Epithelial cell of prostate (primary cell): ENCODE measurements around the gene DDC.
"Not testable (repeated sequence)": the region's sequence is repeated elsewhere in the genome, so short reads cannot be mapped to it uniquely, and the experiment has no call there.

Experiments
- DNase-seq: peaks from one replicate; pipeline ENCODE4 v3.0.0-alpha.2; 2011; ENCODE audit warnings: low read depth, low spot score
- H3K27ac ChIP-seq: fragments of 450-650 bp; 2 replicates; pipeline ENCODE4 v1.5.1; 2017; ENCODE audit warnings: mild to moderate bottlenecking

DDC gene

GRCh38 chr7:50590535-50590934 is 25.3 kb upstream of the DDC start:
- DNase-seq = no peak

DNA sequence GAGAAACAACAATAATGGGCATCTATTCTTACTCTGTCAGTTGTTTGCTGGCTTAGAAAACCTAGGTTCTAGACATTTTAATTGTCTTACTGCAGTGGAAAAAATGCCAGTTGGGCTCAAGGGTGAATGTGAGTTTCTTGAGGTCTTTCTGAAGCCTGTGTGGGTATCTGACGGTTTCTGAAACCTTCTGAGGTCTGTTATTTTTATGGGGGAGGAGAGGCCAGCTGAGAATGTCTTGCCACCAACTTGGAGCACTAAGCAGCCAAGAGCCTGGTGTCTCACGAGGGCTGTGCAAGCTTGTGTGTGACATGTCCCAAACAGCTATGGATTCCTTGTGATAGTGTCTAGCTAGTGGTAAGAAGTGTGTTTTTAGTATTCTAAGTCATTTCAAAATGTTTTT is 24.2 kb upstream of the DDC start:
- DNase-seq = no peak
- H3K27ac ChIP-seq = no peak overlapping the region

More at GRCh38 chr7:50590535-50590934, 25.3 kb upstream of the DDC start:
- no peak overlapping the region for H3K27ac ChIP-seq

DNA sequence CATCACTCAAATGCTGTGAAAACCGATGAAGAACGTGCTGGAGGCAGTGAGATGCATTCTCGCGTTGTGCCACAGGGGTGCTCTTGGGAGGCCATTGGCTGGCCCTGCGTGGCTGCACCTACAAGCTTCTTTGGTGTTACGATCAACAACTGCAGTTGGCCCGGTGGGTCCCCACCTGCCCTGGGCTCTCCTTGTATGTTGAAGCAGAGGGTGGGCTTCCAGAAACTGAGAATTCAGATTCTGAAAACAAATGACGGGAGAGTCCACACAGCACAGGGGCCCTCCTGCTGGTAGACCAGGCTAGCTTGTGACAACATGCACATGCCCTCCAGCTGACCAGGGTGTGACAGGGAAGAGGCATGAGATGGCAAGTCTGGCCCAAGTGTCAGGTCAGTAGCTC is 23.7 kb upstream of the DDC start:
- no peak overlapping the region for H3K27ac ChIP-seq
- no peak for DNase-seq

GRCh38 chr7:50587737-50588136 is 22.5 kb upstream of the DDC start:
- no peak for DNase-seq
- H3K27ac ChIP-seq = no peak overlapping the region

DNA sequence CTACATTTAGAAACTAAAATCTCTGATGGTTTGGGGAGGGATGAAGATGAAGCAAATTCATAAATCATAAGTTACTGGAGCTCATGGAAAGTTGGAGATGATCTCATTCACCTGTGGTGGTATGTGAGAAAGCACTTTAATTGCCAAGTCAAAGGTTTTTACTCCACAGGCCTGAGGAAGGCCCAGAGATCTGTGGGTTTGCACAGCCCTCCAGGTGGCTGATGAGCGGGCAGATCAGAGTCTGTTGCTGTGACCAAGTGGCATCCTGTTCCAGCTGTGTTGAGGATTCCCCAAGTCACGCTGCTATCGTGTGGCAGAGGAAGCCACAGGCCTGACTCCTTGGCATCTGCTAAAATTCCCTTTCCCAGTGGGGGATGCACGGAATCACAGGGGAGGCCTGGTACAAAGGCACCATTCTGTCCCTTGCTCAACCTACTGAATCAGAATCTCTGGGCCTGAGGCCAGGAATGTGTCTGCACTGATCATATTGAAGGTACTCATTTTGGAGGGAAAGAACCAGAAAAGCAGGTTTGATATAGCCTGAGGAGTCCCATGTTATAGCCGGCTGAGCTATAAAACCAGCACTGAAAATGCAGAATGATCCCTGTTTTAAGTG is 19.7 kb upstream of the DDC start:
- no peak overlapping the region for H3K27ac ChIP-seq
- DNase-seq = peak; percentile 86

DNA sequence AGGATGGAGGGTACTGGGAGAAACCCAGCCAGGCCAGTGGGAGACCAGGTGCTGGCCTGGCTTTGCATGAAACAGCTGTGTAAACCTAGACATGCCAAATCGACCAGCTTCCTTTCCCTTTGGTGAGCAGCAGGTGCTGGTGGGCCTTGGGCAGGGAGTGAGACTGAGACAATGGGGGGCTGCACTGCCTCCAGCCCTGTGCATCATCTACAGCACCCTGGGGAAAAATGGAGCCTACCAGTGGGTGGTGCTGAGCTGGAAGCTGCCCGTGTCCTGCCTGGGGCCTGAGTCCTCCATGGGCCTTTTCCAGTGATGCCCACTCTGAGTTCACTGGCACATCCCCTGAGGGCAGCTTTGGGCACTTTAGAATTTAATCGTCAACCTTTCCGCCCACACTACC is 19.2 kb upstream of the DDC start:
- no peak for DNase-seq

GRCh38 chr7:50583295-50583694 is 18.1 kb upstream of the DDC start:
- not testable (repeated sequence) for H3K27ac ChIP-seq, DNase-seq

More for the DNA sequence above, 19.2 kb upstream of the DDC start:
- H3K27ac ChIP-seq = no peak overlapping the region

DNA sequence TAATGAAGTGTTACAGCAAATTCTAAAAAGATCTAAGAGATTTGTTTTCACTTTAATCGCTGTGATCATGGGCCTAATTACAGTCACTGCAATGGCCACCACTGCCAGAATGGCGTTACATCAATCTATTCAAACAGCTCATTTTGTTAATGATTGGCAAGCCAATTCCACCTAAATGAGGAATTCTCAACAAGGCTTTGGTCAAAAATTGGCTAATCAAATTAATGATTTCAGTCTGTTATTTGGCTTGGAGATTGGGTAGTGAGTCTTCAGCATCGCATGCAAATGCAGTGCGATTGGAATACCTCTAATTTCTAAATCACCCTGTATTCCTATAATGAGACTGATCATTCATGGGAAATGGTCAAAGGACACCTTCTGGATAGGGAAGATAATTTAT is 17.1 kb upstream of the DDC start:
- DNase-seq, H3K27ac ChIP-seq: not testable (repeated sequence)

- H3K27ac ChIP-seq, DNase-seq: not testable (repeated sequence)
These were observed 15.5 kb upstream of the DDC start for GRCh38 chr7:50580666-50581065.

GRCh38 chr7:50580057-50580456 is 14.9 kb upstream of the DDC start:
- no peak for DNase-seq
- H3K27ac ChIP-seq = no peak overlapping the region

DNA sequence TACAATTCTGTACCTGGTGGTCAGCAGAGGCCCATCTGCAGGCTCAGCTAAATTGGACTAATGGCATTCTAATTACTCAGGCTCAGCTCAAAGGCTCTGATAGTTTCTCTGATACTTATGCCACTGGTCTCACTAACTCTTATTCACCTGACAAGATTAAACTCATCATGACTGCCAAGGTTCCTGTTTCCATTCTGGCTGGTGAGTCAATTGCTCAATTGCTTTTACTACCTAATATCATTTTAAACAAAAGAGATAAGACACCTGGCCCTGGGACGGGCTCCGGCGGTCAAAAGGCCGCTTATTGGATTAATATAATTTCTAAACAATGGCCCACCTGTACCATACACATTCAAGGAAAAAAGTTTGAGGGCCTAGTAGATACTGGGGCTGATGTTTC is 12.9 kb upstream of the DDC start:
- H3K27ac ChIP-seq, DNase-seq: not testable (repeated sequence)

DNA sequence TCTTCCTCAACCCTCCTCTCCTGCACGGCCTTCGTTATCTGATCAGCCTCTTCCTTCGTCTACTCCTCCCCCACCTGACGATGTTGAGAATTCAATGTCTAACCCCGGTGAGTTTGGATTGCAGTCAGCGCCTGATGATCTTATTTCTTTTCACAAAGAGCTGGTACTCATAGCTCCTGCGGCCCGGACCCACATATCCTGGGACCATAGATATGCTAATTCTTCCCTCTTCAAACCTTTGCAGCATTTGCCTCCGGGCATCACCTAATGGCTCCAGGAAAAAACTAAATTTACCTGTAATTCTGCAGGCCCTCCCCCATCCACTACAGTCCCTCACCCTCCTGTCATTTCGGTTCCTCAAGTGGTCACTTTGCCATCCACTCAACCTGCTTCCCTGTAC is 12.4 kb upstream of the DDC start:
- no peak for DNase-seq
- H3K27ac ChIP-seq = no peak overlapping the region

DNA sequence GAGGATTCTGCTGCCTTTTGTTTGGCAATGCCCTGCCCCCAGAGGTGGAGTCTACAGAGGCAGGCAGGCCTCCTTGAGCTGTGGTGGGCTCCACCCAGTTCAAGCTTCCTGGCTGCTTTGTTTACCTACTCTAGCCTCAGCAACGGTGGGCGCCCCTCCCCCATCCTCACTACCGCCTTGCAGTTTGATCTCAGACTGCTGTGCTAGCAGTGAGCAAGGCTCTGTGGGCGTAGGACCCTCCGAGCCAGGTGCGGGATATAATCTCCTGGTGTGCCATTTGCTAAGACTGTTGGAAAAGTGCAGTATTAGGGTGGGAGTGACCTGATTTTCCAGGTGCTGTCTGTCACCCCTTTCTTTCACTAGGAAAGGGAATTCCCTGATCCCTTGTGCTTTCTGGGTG is 11.2 kb upstream of the DDC start:
- DNase-seq, H3K27ac ChIP-seq: not testable (repeated sequence)

DNA sequence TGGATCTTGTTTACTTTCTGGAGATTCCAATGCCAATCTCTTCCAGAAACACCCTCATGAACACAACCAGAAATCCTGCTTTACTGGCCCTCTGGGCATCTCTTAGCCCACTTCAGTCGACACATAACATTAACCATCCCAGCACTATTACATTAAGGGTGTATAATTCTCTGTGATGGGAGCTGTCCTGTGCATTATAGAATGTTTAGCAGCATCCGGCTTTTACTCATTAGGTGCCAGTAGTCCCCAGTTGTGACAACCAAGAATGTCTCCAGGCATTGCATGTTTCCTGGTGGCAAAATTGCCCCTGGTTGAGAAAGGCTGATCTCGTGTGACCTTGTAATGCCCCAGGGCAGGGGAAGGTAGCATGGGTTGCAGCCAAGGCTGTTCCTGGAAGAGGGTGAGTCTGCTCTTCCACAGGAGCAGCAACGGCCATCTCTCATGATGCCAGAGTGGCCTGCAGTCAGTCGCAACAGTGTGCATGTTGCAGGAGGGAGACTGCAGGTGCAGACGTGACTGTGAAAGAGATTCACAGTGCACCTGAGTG is 2.6 kb upstream of the DDC start:
- no peak overlapping the region for H3K27ac ChIP-seq
- DNase-seq = no peak

DNA sequence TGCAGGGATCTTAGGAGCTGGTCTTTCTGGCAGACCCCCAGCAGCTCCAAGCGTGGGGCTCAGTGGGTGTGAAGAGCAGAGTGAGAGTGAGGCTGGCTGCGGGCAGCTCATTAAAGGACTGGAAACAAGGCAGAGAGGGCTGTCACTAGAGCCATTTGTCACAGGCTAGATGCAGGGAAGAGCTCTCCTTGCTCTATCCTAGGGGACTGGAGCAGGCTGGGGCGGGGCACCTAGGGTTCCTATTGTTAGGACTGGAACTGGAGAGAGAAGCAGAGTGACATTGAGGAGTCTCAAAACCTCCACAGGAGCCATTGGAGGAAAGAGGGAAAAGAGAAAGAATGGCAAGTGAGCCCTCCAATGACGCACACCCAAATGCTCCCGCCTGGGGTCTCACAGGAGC is 772 bp upstream of the DDC start:
- DNase-seq = no peak
- no peak overlapping the region for H3K27ac ChIP-seq

- DNase-seq = no peak
- no peak overlapping the region for H3K27ac ChIP-seq
These were observed 333 bp upstream of the DDC start for GRCh38 chr7:50565559-50565916.

- no peak overlapping the region for H3K27ac ChIP-seq
- no peak for DNase-seq
These were observed 1.0 kb downstream of the DDC start for GRCh38 chr7:50564171-50564570.

DNA sequence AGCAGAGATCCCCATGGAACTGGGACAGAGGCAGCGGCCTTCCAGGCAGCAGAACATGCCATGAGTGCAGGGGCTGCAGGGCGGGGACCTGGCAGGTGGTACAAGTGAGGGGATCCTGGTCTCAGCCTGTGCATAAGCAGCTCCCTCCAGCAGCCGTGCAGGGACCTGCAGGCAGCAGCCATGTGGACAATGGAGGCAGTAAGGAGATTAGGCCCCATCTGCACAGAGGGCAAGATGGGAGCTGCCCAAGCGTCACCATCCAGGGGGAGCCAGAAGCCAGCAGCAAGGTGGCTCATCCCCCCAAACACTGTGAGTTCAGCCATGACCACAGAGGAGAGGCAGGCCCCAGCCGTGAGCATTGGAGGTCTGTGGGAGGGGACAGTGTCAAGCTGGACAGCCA is 3.1 kb downstream of the DDC start:
- H3K27ac ChIP-seq = no peak overlapping the region

GRCh38 chr7:50560865-50561351 is 4.3 kb downstream of the DDC start:
- no peak for DNase-seq
- no peak overlapping the region for H3K27ac ChIP-seq

More for the DNA sequence above, 3.1 kb downstream of the DDC start:
- DNase-seq = no peak

- no peak for DNase-seq
- no peak overlapping the region for H3K27ac ChIP-seq
These were observed 5.3 kb downstream of the DDC start for GRCh38 chr7:50559881-50560280.

GRCh38 chr7:50558294-50559053 is 6.7 kb downstream of the DDC start:
- DNase-seq = no peak
- no peak overlapping the region for H3K27ac ChIP-seq

DNA sequence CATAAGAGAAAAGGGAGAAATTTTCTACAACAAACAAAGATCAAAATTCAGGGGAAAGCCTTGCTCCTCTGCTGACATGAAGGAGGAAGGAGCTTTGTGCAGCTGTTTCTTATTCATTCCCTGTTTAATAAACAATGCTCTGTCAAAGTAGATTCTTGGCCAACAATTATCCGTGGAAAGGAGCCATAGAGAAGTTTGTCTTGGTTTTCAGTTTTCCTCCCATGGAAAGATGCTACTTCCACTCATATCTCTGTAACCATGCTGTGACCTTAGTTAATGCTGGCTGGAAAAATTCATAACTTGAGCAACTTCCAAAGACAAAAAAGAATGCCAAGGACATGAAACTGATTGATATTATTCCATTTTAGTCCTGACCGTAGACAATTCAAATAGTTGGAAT is 8.1 kb downstream of the DDC start:
- H3K27ac ChIP-seq = no peak overlapping the region
- no peak for DNase-seq
